T-helper 1 cell treated with Interleukin-12 subunit alpha and Interleukin-12 subunit beta and Interleukin-4 antibody, amounts not matched to agents 30 μg/mL and 1 μg/mL, for 36 hours (primary cell): Measurements from ENCODE around the gene RETREG2.
A peak's percentile ranks its signal among the peaks of the same experiment; 100 is the strongest.

Source experiments
- H3K27ac Mint-ChIP-seq: one replicate; pipeline ENCODE4 v1.8.0; 2021; ENCODE audit warnings: mild to moderate bottlenecking, mixed read lengths
- H3K27me3 Mint-ChIP-seq: one replicate; pipeline ENCODE4 v1.8.0; 2021; ENCODE audit warnings: low read depth, mixed read lengths
- H3K36me3 Mint-ChIP-seq: one replicate; pipeline ENCODE4 v1.8.0; 2021; ENCODE audit warnings: low read depth, mixed read lengths
- H3K4me1 Mint-ChIP-seq: one replicate; pipeline ENCODE4 v1.8.0; 2021; ENCODE audit warnings: low read depth, mixed read lengths
- H3K4me3 Mint-ChIP-seq: one replicate; pipeline ENCODE4 v1.8.0; 2021; ENCODE audit warnings: mild to moderate bottlenecking, moderate library complexity, mixed read lengths
- H3K9me3 Mint-ChIP-seq: one replicate; pipeline ENCODE4 v1.8.0; 2021; ENCODE audit warnings: mixed read lengths

The RETREG2 gene

GRCh38 chr2:219223831-219224610 lies 45.9 kb downstream of the RETREG2 start:
- H3K9me3 Mint-ChIP-seq, result no peaks in the 10 kb centered on the region
- H3K27me3 Mint-ChIP-seq, result no peaks in the 10 kb centered on the region
- peaks cover 42% of the 10 kb centered on the region for H3K36me3 Mint-ChIP-seq
- H3K4me3 Mint-ChIP-seq, result no peak overlapping the region
- H3K27ac Mint-ChIP-seq, result no peak overlapping the region
- peaks cover 27% of the 10 kb centered on the region for H3K4me1 Mint-ChIP-seq

GRCh38 chr2:219225350-219225749 lies 47.3 kb downstream of the RETREG2 start:
- H3K4me1 Mint-ChIP-seq, result peaks cover 28% of the 10 kb centered on the region
- H3K9me3 Mint-ChIP-seq, result no peaks in the 10 kb centered on the region
- H3K27me3 Mint-ChIP-seq, result no peaks in the 10 kb centered on the region
- peak overlapping the region; percentile 34 for H3K27ac Mint-ChIP-seq
- H3K4me3 Mint-ChIP-seq, result no peak overlapping the region
- H3K36me3 Mint-ChIP-seq, result peaks cover 41% of the 10 kb centered on the region

- H3K9me3 Mint-ChIP-seq, result no peaks in the 10 kb centered on the region
- peaks cover 45% of the 10 kb centered on the region for H3K36me3 Mint-ChIP-seq
- peak overlapping the region; percentile 84 for H3K4me3 Mint-ChIP-seq
- H3K27me3 Mint-ChIP-seq, result no peaks in the 10 kb centered on the region
- peaks cover 47% of the 10 kb centered on the region for H3K4me1 Mint-ChIP-seq
- peak overlapping the region; percentile 69 for H3K27ac Mint-ChIP-seq
These were observed 50.2 kb downstream of the RETREG2 start for GRCh38 chr2:219228041-219228910.

- Mint-ChIP-seq H3K27ac (peak overlapping the region; percentile 69), H3K4me1 (peaks cover 47% of the 10 kb centered on the region), H3K36me3 (peaks cover 46% of the 10 kb centered on the region), H3K4me3 (peak overlapping the region; percentile 84), H3K9me3 (no peaks in the 10 kb centered on the region), H3K27me3 (no peaks in the 10 kb centered on the region)
These were observed 50.8 kb downstream of the RETREG2 start for GRCh38 chr2:219228911-219229304.

GRCh38 chr2:219229305-219230058 lies 51.4 kb downstream of the RETREG2 start, which contains the start of the genes ANKZF1 and ATG9A:
Gene ANKZF1 (plus strand): TSS chr2:219229806. CDS start chr2:219230258, 452 bp downstream.
Gene ATG9A (minus strand): TSS chr2:219229636. CDS start chr2:219228024, 1,612 bp downstream.
- Mint-ChIP-seq H3K36me3 (peaks cover 45% of the 10 kb centered on the region), H3K27ac (peak within 1 kb of the TSS; percentile 97), H3K4me3 (peak within 1 kb of the TSS; percentile 95), H3K27me3 (no peaks in the 10 kb centered on the region), H3K4me1 (peaks cover 49% of the 10 kb centered on the region), H3K9me3 (no peaks in the 10 kb centered on the region)

- no peaks in the 10 kb centered on the region for H3K27me3 Mint-ChIP-seq
- H3K9me3 Mint-ChIP-seq, result no peaks in the 10 kb centered on the region
- peak overlapping the region; percentile 95 for H3K4me3 Mint-ChIP-seq
- H3K36me3 Mint-ChIP-seq, result peaks cover 42% of the 10 kb centered on the region
- H3K4me1 Mint-ChIP-seq, result peaks cover 47% of the 10 kb centered on the region
- H3K27ac Mint-ChIP-seq, result peak overlapping the region; percentile 97
These were observed 52.0 kb downstream of the RETREG2 start for GRCh38 chr2:219230059-219230540.

GRCh38 chr2:219234331-219234730 lies 56.3 kb downstream of the RETREG2 start:
- Mint-ChIP-seq H3K27ac (peak overlapping the region; percentile 5), H3K4me1 (peaks cover 33% of the 10 kb centered on the region), H3K9me3 (no peaks in the 10 kb centered on the region), H3K27me3 (no peaks in the 10 kb centered on the region), H3K4me3 (no peak overlapping the region), H3K36me3 (peaks cover 57% of the 10 kb centered on the region)
